ENCODE measurements around the gene GUCD1. TPM values are rescaled to one million over a fixed set of nuclear protein-coding genes. Genes with fewer than 3 reads are reported as not detected.

The GUCD1 gene
- total and polyA plus RNA-seq, 2 of the 13 experiments (the other 11 are each of a cell fraction or from before 2014, with no cell fraction given), result 128 to 245 TPM

DNA sequence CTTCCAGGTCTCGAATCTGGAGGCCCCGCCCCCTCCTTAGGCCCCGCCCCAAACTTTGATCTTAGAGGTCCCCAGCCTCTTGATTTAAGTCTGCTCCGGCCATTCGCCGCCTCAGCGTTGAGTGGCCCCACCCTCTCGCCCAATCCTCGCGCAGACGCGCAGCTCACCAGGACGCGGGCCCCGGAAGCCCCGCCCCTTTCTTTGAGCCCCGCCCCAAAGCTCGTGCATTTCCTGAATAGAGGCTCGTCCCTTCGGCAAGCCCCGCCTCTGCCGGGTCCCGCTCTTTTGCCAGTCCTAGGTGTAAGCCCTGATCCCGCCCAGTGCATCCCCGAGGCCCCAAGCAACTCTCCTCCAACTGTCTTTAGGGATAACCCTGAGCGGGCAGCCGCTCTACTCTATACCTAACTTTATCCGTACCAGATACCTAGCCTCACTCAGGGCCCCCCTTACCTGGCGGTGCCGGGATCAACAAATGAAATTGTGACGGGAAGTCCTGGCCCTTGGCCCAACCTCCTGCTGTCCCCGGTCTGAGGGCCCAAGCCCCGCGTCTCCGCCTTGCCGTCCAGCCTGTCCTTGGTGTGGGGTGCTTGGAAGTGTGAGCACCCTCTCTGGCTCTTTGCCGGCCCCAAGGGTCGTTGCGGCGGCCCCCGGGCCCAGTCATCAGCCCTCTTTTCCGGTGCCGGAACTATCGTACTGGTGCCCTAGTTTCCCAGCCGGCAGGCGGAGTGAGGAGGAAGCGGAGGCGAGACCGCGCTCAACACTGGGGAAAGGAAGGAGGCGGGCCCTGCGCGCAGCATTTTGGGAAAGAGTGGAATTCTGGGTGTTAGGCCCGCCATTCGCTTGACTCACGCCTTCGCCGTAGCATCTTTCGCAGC, 464 bp upstream of the GUCD1 start, which contains the start of gene SNRPD3 (continued):
- TF ChIP-seq ZNF44 (CRISPR knock-in tag; IDR thresholded peaks at IDR 0.05) (peak; percentile 94), KDM5A (IDR thresholded peaks at IDR 0.05; ENCODE audit: borderline replicate concordance, low read length) (peak; percentile 99), ATF7 (IDR thresholded peaks at IDR 0.05) (no peak), ATF7 (CRISPR knock-in tag; IDR thresholded peaks at IDR 0.05) (0 out of 2 replicates have a peak, but pooled peaks have one; percentile 65), RXRB (CRISPR knock-in tag; IDR thresholded peaks at IDR 0.05; ENCODE audit: borderline replicate concordance) (peak; percentile 81), DPF2 (CRISPR knock-in tag; IDR thresholded peaks at IDR 0.05; ENCODE audit: borderline replicate concordance, low read depth) (no peak), ATAD3A (CRISPR knock-in tag; IDR thresholded peaks at IDR 0.05) (no peak), ELF3 (CRISPR knock-in tag; IDR thresholded peaks at IDR 0.05) (peak; percentile 77), DNMT1 (CRISPR knock-in tag; IDR thresholded peaks at IDR 0.05) (peak; percentile 55), RARG (CRISPR knock-in tag; IDR thresholded peaks at IDR 0.05; ENCODE audit: low read depth) (no peak), MEIS1 (CRISPR knock-in tag; IDR thresholded peaks at IDR 0.05; ENCODE audit: borderline replicate concordance) (0 out of 2 replicates have a peak, but pooled peaks have one; percentile 54), ZNF367 (CRISPR knock-in tag; IDR thresholded peaks at IDR 0.05; ENCODE audit: borderline replicate concordance) (no peak), ZNF350 (CRISPR knock-in tag; IDR thresholded peaks at IDR 0.05; ENCODE audit: borderline replicate concordance, low read depth) (peak; percentile 89; the same call in 1 of the 2 replicates), ZNF563 (CRISPR knock-in tag; IDR thresholded peaks at IDR 0.05) (peak; percentile 93), ZNF614 (CRISPR knock-in tag; IDR thresholded peaks at IDR 0.05; ENCODE audit: borderline replicate concordance) (peak; percentile 90; the same call in 1 of the 2 replicates), ZSCAN21 (CRISPR knock-in tag; IDR thresholded peaks at IDR 0.05; ENCODE audit: borderline replicate concordance) (peak; percentile 35; the same call in 1 of the 2 replicates), ZNF224 (CRISPR knock-in tag; IDR thresholded peaks at IDR 0.05) (no peak; the same call in 1 of the 2 replicates), ZSCAN20 (CRISPR knock-in tag; IDR thresholded peaks at IDR 0.05; ENCODE audit: borderline replicate concordance) (no peak), STAT5B (CRISPR knock-in tag; IDR thresholded peaks at IDR 0.05) (0 out of 2 replicates have a peak, but pooled peaks have one; percentile 31), ZNF547 (CRISPR knock-in tag; IDR thresholded peaks at IDR 0.05) (peak; percentile 94), NFE2L2 (IDR thresholded peaks at IDR 0.05; ENCODE audit: low read length) (no peak), ATRX (CRISPR knock-in tag; IDR thresholded peaks at IDR 0.05; ENCODE audit: borderline replicate concordance) (no peak), SIN3B (IDR thresholded peaks at IDR 0.05; ENCODE audit: low read length) (peak; percentile 78), ZNF432 (CRISPR knock-in tag; IDR thresholded peaks at IDR 0.05; ENCODE audit: borderline replicate concordance) (no peak), HNRNPL (IDR thresholded peaks at IDR 0.05; ENCODE audit: low read depth, low read length) (0 out of 2 replicates have a peak, but pooled peaks have one; percentile 50), ELF4 (CRISPR knock-in tag; IDR thresholded peaks at IDR 0.05; ENCODE audit: borderline replicate concordance) (peak; percentile 90)
- TF ChIP-seq, protein P1, sequence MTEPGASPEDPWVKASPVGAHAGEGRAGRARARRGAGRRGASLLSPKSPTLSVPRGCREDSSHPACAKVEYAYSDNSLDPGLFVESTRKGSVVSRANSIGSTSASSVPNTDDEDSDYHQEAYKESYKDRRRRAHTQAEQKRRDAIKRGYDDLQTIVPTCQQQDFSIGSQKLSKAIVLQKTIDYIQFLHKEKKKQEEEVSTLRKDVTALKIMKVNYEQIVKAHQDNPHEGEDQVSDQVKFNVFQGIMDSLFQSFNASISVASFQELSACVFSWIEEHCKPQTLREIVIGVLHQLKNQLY (CRISPR knock-in tag; IDR thresholded peaks at IDR 0.05), result peak; percentile 56; the same call in 1 of the 2 replicates
